Bronchial smooth muscle cell (primary cell): ENCODE data around the gene FOXE3. TPM values are rescaled to one million over a fixed set of nuclear protein-coding genes. Genes with fewer than 3 reads are reported as not detected.

ENCODE experiments used
- total RNA-seq: library from RNA; depleted of rRNA; stranded (reverse); fragments of >200 nt; gene quantifications from 2 replicates; pipeline ENCODE4 v1.2.1, GENCODE V29; 2014

FOXE3 gene
- not detected in 2 replicates for total RNA-seq

DNA sequence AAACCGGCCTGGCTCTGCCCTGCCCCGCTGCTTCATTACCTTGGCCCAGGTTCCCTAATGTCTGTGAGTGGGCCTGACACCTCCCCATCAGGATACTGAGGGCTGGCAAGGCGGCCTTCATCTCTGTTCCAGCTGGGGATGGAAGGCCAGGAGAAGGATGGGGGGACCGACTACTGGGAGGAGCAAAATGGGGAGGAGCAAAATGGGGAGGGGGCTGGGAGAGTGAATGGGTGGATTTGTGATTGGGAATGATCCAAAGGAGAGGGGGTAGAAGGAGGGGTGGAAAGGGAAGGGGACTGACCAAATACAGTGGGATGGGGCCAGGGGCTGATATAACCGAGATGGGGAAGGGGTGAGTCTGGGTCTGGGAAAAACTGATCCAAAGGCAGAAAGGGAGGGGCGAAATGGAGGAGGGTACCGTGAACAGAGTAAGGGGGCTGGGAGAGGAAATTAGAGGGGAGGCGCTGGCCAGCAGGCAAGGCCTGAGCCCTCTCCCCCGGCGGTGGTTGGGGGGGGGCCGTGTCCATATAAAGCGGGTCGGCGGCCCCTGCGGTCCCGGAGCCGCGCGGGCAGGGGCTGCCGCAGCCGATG is at the start of gene FOXE3:
FOXE3 (plus strand) TSS at position 558 of the 591 bp plus-strand sequence; CDS start at position 589, 31 bp downstream.

DNA sequence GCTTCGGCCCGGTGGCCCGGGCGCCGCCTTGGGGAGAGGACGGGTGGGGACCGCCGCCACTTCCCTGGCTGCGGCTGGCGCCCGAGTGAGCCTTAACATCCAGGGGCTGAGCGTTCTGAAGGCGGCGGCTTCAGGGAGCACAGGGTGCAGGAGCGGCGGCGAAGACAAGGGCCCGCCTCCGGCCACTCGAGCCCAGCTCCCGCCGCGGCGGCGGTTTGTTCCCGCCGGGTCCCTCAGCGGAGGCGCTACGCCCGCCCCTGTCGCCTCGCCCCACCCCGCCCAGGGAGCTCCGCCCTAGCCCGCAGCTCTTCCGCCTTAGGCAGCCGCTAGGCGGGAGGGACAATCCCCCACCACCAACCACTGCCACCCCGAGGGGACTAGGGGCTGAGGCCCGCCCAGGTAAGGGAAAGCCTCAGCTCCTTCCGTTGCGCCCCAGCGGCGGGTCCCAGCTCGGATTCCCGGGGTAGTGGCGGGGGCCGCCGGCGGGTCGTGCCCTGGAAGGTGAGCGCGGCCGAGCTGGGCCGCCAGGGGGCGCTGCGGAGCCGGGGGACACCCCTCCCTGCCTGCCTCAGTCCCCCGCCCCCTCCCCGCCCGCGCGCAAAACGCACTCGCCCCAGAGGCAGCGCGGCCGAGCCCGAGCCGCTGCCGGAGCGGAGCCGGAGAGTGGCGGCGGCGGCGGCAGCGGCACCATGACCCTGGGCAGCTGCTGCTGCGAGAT is 21.5 kb downstream of the FOXE3 start, which contains the start of gene FOXD2:
FOXD2 (plus strand) TSS at position 598 of the 718 bp plus-strand sequence; CDS start at position 690, 92 bp downstream.

Other genes starting within 250 kb of the FOXE3 start
- not detected in 2 replicates for gene PDZK1IP1, start 226.2 kb upstream of the FOXE3 start, total RNA-seq
- gene TAL1, start 184.1 kb upstream of the FOXE3 start, total RNA-seq: not detected in 2 replicates
- 1.5 and 2.4 TPM in 2 replicates for gene STIL, start 102.1 kb upstream of the FOXE3 start, total RNA-seq
- gene CMPK1, start 82.5 kb upstream of the FOXE3 start, total RNA-seq: 69.0 and 72.1 TPM in 2 replicates
- gene FOXD2, start 21.8 kb downstream of the FOXE3 start, total RNA-seq: 0.16 and 0.17 TPM in 2 replicates